WTC11 (cell line): ENCODE data around the gene SHC3. TPM values are rescaled to one million over a fixed set of nuclear protein-coding genes. Genes with fewer than 3 reads are reported as not detected.

ENCODE experiments used
- ATAC-seq: fragments of 200-7000 bp; cut with Tn5 transposase; 2 replicates; pipeline ENCODE4 v1.10.0; 2021; ENCODE audit warnings: mild to moderate bottlenecking, moderate library complexity
- CTCF ChIA-PET: fragments of 300-600 bp; sonication (Branson Sonifier 250); formaldehyde crosslinking; loops from one replicate; lab custom pipeline; 2021; ENCODE audit warnings: antibody characterized with exemption; lab: Charles Lee
- POLR2A ChIA-PET: fragments of 350-600 bp; sonication (Branson Sonifier 250); formaldehyde crosslinking; loops from one replicate; lab custom pipeline; 2021; ENCODE audit warnings: antibody characterized with exemption; lab: Charles Lee
- DNase-seq: peaks from one replicate; pipeline ENCODE4 v3.0.0; 2021; ENCODE audit warnings: low spot score
- H3K27ac Mint-ChIP-seq: 2 replicates; pipeline ENCODE4 v1.8.0; 2021; ENCODE audit warnings: mixed read lengths
- H3K27me3 Mint-ChIP-seq: 2 replicates; pipeline ENCODE4 v1.8.0; 2021; ENCODE audit warnings: low read depth, mild to moderate bottlenecking, moderate library complexity, mixed read lengths
- H3K36me3 Mint-ChIP-seq: 2 replicates; pipeline ENCODE4 v1.8.0; 2021; ENCODE audit warnings: mixed read lengths
- H3K4me1 Mint-ChIP-seq: 2 replicates; pipeline ENCODE4 v1.8.0; 2022; ENCODE audit warnings: mixed read lengths
- H3K4me3 Mint-ChIP-seq: 2 replicates; pipeline ENCODE4 v1.8.0; 2021; ENCODE audit warnings: mild to moderate bottlenecking, moderate library complexity, mixed read lengths
- H3K9me3 Mint-ChIP-seq: 2 replicates; pipeline ENCODE4 v1.8.0; 2021; ENCODE audit warnings: mixed read lengths
- ATF2 ChIP-seq: sonication (generic); formaldehyde crosslinking; IDR thresholded peaks from 2 replicates; pipeline ENCODE4 v1.8.1; 2022; ENCODE audit warnings: low read depth, missing genetic modification reagents, borderline replicate concordance
- FOXP1 ChIP-seq: sonication (generic); formaldehyde crosslinking; IDR thresholded peaks from 2 replicates; pipeline ENCODE4 v1.8.0; 2022; ENCODE audit warnings: missing genetic modification reagents, mild to moderate bottlenecking, moderate library complexity, borderline replicate concordance
- HMGA2 ChIP-seq: fragments of 250-450 bp; sonication (Bioruptor Pico); IDR thresholded peaks from 2 replicates; pipeline ENCODE4 v1.4.0; 2021; ENCODE audit warnings: mild to moderate bottlenecking, moderate library complexity
- SOX15 ChIP-seq: fragments of 250-450 bp; sonication (Bioruptor Pico); IDR thresholded peaks from 2 replicates; pipeline ENCODE4 v1.9.0; 2021; ENCODE audit warnings: mild to moderate bottlenecking
- TEAD4 ChIP-seq: sonication (generic); formaldehyde crosslinking; IDR thresholded peaks from 2 replicates; pipeline ENCODE4 v1.8.0; 2022; ENCODE audit warnings: mild to moderate bottlenecking, missing genetic modification reagents
- ZBTB21 ChIP-seq: sonication (generic); formaldehyde crosslinking; IDR thresholded peaks from 2 replicates; pipeline ENCODE4 v1.8.1; 2023; ENCODE audit warnings: mild to moderate bottlenecking, missing genetic modification reagents, borderline replicate concordance
- ZNF138 ChIP-seq: sonication (generic); formaldehyde crosslinking; conservative IDR thresholded peaks from 2 replicates; pipeline ENCODE4 v1.8.1; 2022; ENCODE audit warnings: mild to moderate bottlenecking, moderate library complexity, missing genetic modification reagents
- ZNF232 ChIP-seq: sonication (generic); formaldehyde crosslinking; IDR thresholded peaks from 2 replicates; pipeline ENCODE4 v1.8.0; 2022; ENCODE audit warnings: mild to moderate bottlenecking, missing genetic modification reagents
- ZNF416 ChIP-seq: fragments of 250-450 bp; sonication (Bioruptor Pico); IDR thresholded peaks from 2 replicates; pipeline ENCODE4 v1.9.0; 2021; ENCODE audit warnings: mild to moderate bottlenecking, inconsistent platforms
- total RNA-seq: library from RNA; stranded (reverse); gene quantifications from 3 replicates; pipeline ENCODE4 v1.2.3, GENCODE V29; 2021
- TF ChIP-seq, protein P1 (sequence below): sonication (generic); formaldehyde crosslinking; IDR thresholded peaks from 2 replicates; pipeline ENCODE4 v1.8.0; 2022; ENCODE audit warnings: missing genetic modification reagents
- TF ChIP-seq, protein P2 (sequence below): sonication (generic); formaldehyde crosslinking; conservative IDR thresholded peaks from 2 replicates; pipeline ENCODE4 v1.8.1; 2023; ENCODE audit warnings: mild to moderate bottlenecking, low read depth, missing genetic modification reagents, moderate library complexity
- TF ChIP-seq, protein P3 (sequence below): sonication (generic); formaldehyde crosslinking; IDR thresholded peaks from 2 replicates; pipeline ENCODE4 v1.8.0; 2022; ENCODE audit warnings: mild to moderate bottlenecking, missing genetic modification reagents
- TF ChIP-seq, protein P4 (sequence below): fragments of 250-450 bp; sonication (Bioruptor Pico); IDR thresholded peaks from 2 replicates; pipeline ENCODE4 v1.9.0; 2021; ENCODE audit warnings: mild to moderate bottlenecking
- TF ChIP-seq, protein P5 (sequence below): sonication (generic); formaldehyde crosslinking; IDR thresholded peaks from 2 replicates; pipeline ENCODE4 v1.8.1; 2022; ENCODE audit warnings: mild to moderate bottlenecking, missing genetic modification reagents, moderate library complexity, borderline replicate concordance

Gene SHC3
- total RNA-seq, 1 experiment from 2014 or later = 4.9 TPM

- TF ChIP-seq, protein P1, sequence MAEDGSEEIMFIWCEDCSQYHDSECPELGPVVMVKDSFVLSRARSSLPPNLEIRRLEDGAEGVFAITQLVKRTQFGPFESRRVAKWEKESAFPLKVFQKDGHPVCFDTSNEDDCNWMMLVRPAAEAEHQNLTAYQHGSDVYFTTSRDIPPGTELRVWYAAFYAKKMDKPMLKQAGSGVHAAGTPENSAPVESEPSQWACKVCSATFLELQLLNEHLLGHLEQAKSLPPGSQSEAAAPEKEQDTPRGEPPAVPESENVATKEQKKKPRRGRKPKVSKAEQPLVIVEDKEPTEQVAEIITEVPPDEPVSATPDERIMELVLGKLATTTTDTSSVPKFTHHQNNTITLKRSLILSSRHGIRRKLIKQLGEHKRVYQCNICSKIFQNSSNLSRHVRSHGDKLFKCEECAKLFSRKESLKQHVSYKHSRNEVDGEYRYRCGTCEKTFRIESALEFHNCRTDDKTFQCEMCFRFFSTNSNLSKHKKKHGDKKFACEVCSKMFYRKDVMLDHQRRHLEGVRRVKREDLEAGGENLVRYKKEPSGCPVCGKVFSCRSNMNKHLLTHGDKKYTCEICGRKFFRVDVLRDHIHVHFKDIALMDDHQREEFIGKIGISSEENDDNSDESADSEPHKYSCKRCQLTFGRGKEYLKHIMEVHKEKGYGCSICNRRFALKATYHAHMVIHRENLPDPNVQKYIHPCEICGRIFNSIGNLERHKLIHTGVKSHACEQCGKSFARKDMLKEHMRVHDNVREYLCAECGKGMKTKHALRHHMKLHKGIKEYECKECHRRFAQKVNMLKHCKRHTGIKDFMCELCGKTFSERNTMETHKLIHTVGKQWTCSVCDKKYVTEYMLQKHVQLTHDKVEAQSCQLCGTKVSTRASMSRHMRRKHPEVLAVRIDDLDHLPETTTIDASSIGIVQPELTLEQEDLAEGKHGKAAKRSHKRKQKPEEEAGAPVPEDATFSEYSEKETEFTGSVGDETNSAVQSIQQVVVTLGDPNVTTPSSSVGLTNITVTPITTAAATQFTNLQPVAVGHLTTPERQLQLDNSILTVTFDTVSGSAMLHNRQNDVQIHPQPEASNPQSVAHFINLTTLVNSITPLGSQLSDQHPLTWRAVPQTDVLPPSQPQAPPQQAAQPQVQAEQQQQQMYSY (CRISPR knock-in tag) = no peak
- TF ChIP-seq ATF2 = no peak
- TF ChIP-seq TEAD4 (CRISPR knock-in tag) = no peak
- TF ChIP-seq, all 79 proteins: peak for 0
These were observed 199.6 kb downstream of the SHC3 start (continued) for GRCh38 chr9:88979021-88979420.

DNA sequence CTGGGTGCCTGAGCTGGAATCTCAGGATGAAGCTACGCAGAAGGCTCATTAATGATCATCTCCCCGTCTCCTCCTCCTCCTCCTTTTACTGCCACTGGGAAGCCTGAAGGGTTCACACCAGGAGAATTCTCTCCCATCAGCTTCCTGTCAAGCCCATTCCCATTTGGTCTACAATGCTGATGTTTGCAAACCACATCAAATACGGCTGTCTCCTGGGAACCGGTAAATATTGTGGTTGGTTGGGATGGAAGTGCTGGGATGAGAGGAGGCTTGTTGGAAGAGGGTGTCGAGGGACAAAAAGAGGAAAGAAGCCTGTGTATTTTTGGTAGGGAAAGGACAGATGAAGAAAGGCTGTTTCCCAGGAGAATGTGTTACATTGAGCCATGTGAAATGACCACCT is 200.6 kb downstream of the SHC3 start:
- H3K4me3 Mint-ChIP-seq = no peak overlapping the region
- peaks cover 15% of the 10 kb centered on the region for H3K4me1 Mint-ChIP-seq
- POLR2A ChIA-PET = no interaction called here
- no peak for DNase-seq
- H3K36me3 Mint-ChIP-seq = peaks cover 11% of the 10 kb centered on the region
- no peak for ATAC-seq
- H3K27me3 Mint-ChIP-seq = no peaks in the 10 kb centered on the region
- peaks cover 28% of the 10 kb centered on the region for H3K9me3 Mint-ChIP-seq
- CTCF ChIA-PET = no interaction called here
- no peak overlapping the region for H3K27ac Mint-ChIP-seq
- TF ChIP-seq, protein P2, sequence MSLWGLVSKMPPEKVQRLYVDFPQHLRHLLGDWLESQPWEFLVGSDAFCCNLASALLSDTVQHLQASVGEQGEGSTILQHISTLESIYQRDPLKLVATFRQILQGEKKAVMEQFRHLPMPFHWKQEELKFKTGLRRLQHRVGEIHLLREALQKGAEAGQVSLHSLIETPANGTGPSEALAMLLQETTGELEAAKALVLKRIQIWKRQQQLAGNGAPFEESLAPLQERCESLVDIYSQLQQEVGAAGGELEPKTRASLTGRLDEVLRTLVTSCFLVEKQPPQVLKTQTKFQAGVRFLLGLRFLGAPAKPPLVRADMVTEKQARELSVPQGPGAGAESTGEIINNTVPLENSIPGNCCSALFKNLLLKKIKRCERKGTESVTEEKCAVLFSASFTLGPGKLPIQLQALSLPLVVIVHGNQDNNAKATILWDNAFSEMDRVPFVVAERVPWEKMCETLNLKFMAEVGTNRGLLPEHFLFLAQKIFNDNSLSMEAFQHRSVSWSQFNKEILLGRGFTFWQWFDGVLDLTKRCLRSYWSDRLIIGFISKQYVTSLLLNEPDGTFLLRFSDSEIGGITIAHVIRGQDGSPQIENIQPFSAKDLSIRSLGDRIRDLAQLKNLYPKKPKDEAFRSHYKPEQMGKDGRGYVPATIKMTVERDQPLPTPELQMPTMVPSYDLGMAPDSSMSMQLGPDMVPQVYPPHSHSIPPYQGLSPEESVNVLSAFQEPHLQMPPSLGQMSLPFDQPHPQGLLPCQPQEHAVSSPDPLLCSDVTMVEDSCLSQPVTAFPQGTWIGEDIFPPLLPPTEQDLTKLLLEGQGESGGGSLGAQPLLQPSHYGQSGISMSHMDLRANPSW (CRISPR knock-in tag) = no peak
- TF ChIP-seq SOX15 (CRISPR knock-in tag) (no peak), HMGA2 (CRISPR knock-in tag) (no peak), ZNF232 (CRISPR knock-in tag) (no peak), ZNF416 (no peak), ZBTB21 (CRISPR knock-in tag) (no peak), FOXP1 (CRISPR knock-in tag) (no peak), ZNF138 (CRISPR knock-in tag) (no peak)
- TF ChIP-seq, protein P1 (CRISPR knock-in tag) = no peak
- TF ChIP-seq, protein P3, sequence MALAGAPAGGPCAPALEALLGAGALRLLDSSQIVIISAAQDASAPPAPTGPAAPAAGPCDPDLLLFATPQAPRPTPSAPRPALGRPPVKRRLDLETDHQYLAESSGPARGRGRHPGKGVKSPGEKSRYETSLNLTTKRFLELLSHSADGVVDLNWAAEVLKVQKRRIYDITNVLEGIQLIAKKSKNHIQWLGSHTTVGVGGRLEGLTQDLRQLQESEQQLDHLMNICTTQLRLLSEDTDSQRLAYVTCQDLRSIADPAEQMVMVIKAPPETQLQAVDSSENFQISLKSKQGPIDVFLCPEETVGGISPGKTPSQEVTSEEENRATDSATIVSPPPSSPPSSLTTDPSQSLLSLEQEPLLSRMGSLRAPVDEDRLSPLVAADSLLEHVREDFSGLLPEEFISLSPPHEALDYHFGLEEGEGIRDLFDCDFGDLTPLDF (CRISPR knock-in tag) = no peak
- TF ChIP-seq, protein P4, sequence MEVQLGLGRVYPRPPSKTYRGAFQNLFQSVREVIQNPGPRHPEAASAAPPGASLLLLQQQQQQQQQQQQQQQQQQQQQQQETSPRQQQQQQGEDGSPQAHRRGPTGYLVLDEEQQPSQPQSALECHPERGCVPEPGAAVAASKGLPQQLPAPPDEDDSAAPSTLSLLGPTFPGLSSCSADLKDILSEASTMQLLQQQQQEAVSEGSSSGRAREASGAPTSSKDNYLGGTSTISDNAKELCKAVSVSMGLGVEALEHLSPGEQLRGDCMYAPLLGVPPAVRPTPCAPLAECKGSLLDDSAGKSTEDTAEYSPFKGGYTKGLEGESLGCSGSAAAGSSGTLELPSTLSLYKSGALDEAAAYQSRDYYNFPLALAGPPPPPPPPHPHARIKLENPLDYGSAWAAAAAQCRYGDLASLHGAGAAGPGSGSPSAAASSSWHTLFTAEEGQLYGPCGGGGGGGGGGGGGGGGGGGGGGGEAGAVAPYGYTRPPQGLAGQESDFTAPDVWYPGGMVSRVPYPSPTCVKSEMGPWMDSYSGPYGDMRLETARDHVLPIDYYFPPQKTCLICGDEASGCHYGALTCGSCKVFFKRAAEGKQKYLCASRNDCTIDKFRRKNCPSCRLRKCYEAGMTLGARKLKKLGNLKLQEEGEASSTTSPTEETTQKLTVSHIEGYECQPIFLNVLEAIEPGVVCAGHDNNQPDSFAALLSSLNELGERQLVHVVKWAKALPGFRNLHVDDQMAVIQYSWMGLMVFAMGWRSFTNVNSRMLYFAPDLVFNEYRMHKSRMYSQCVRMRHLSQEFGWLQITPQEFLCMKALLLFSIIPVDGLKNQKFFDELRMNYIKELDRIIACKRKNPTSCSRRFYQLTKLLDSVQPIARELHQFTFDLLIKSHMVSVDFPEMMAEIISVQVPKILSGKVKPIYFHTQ = no peak
- TF ChIP-seq, protein P5, sequence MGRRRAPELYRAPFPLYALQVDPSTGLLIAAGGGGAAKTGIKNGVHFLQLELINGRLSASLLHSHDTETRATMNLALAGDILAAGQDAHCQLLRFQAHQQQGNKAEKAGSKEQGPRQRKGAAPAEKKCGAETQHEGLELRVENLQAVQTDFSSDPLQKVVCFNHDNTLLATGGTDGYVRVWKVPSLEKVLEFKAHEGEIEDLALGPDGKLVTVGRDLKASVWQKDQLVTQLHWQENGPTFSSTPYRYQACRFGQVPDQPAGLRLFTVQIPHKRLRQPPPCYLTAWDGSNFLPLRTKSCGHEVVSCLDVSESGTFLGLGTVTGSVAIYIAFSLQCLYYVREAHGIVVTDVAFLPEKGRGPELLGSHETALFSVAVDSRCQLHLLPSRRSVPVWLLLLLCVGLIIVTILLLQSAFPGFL (CRISPR knock-in tag) = no peak
